HG03064 (cell line): ENCODE results near the gene ITPKA.

Experiments
- ATAC-seq: cut with Tn5 transposase; IDR thresholded peaks from one replicate; pipeline ENCODE4 v1.9.1; 2021; ENCODE audit warnings: low read depth; ENCODE audit not compliant: unreplicated experiment

The ITPKA gene

DNA sequence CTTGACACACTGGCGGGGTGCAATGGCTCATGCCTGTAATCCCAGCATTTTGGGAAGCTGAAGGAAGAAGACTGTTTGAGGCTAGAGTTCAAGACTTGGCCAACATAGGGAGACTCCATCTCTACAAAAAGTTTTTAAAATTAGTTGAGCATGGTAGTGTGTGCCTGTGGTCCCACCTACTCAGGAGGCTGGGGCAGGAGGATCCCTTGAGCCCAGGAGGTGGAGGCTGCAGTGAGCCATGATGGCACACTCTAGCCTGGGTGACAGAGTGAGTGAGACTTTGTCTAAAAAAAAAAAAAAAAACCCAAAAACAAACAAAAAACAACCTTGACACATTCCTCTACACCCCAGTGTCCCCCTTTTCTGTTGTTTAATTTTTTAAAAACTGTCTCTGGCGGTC lies 4.0 kb upstream of the ITPKA start:
- no peak for ATAC-seq

DNA sequence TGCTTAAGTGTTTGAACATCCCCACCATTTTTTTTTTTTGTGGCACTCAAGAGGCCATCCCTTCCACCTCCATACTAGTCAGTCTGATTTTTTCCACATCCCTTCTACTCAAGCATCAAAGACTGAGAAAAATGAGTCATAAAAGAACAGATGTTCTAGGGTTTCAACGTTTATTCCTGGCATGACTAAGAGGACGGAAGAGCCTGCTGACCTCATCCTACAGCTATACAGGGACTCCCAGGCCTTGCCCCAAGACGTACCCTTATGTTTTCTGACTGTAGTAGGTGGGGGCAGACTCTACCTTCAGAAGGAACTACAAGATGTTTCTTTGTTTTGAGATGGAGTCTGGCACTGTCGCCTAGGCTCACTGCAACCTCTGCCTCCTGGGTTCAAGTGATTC lies 3.3 kb upstream of the ITPKA start:
- ATAC-seq, result no peak

- ATAC-seq, result no peak
Measured at GRCh38 chr15:41491889-41492288, 1.8 kb upstream of the ITPKA start.

DNA sequence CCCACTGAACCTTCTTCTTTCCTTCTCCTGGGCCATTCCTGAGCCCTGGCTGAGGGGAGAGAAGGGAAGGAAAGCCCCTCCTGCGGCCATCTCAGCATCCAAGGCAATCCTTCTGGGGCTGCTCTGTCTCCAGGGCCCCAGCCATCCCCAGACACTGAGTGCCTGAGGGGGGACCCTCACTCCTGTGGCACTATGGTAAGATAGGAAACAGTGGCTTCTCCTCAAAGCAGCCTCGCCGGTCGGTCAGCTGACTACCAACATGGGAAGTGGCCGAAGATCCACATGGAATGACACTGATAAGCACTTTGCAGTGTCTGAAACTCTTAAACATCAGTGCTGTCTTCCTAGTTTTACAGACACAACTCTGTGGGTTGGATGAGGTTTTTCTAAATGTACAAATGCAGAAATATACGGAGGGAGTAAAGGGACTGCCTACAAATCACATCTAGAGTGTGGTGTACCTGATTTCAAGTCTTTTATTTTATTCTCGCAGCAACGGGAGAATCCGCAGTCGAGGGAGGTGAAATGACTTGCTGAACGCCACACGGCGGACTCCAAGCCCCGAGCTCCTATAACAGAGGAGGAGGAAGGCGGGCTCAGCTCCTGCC lies 973 bp upstream of the ITPKA start:
- ATAC-seq, result no peak

DNA sequence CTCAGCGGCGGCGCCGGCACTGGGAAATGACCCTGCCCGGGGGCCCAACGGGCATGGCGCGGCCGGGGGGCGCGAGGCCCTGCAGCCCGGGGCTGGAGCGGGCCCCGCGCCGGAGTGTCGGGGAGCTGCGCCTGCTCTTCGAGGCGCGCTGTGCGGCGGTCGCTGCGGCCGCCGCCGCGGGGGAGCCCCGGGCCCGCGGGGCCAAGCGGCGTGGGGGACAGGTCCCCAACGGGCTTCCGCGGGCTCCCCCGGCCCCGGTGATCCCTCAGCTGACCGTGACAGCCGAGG lies 172 bp downstream of the ITPKA start:
- ATAC-seq, result no peak

DNA sequence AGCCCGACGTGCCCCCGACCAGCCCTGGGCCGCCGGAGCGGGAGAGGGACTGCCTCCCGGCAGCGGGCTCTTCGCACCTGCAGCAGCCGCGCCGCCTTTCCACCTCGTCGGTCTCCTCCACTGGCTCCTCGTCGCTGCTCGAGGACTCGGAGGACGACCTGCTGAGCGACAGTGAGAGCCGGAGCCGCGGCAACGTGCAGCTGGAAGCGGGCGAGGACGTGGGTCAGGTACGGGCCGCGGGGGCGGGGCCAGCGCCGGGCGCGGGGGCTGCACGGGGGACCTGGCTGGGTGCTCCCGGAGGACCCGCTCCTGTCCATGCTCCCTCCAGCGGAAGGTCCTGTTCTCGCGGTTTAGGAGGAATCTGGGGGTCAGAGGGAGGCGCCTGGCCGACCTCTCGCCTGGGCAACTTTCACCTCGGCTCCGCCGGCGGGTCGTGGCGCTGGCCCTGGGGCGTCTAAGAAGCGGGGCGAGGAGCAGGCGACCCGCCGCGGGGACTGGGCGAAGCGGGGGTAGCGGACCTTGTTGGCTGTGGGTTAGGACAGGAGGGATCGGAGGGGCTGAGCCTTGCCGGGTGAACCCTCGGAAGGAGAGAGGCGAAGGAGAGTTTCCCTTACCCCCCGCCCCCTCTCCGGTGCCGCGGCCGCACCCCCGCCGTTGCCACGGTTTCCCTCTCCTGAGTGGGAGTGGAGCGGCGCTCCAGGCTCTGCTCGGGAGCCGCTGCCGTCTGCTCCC lies 682 bp downstream of the ITPKA start:
- peak; percentile 20 for ATAC-seq

- no peak for ATAC-seq
Measured at GRCh38 chr15:41494922-41495735, 1.5 kb downstream of the ITPKA start.

GRCh38 chr15:41495736-41496599 lies 2.3 kb downstream of the ITPKA start:
- ATAC-seq, result no peak

GRCh38 chr15:41498657-41499056 lies 5.0 kb downstream of the ITPKA start:
- no peak for ATAC-seq

- no peak for ATAC-seq
Measured at GRCh38 chr15:41499109-41499851, 5.6 kb downstream of the ITPKA start.

- no peak for ATAC-seq
Measured at GRCh38 chr15:41501191-41501917, 7.7 kb downstream of the ITPKA start.

GRCh38 chr15:41501931-41502794 lies 8.5 kb downstream of the ITPKA start:
- no peak for ATAC-seq

DNA sequence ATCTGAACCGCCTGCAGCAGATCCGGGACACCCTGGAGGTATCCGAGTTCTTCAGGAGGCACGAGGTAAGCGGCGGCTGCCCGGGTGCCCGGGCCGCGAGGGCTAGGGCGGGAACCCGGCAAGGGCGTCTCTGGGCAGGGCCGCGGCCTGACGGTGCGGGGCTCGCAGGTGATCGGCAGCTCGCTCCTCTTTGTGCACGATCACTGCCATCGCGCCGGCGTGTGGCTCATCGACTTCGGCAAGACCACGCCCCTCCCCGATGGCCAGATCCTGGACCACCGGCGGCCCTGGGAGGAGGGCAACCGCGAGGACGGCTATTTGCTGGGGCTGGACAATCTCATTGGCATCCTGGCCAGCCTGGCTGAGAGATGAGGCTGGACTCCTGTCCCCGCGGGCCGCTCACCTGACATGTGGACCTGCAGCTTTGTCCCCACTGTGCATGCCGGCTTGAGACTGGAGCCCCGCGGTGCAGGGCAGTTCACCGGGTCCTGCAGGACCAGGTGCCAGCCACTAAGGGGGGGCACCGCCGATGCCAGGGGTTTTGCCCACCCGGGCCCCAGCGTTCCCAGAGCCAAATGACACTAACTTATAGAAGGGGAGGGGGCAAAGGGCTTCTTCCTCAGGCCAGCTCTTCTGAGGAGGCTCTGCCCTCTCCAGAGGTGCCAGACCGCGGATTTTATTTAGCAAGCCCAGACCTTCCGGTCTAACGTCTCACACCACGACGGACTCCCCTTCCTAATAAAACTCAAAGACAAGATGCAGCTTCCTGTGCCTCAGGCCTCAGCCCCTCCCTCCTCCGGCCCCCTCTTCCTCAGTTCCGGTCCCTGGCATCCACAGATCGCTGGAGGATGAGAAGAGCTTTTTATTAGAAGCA lies 9.4 kb downstream of the ITPKA start:
- no peak for ATAC-seq

DNA sequence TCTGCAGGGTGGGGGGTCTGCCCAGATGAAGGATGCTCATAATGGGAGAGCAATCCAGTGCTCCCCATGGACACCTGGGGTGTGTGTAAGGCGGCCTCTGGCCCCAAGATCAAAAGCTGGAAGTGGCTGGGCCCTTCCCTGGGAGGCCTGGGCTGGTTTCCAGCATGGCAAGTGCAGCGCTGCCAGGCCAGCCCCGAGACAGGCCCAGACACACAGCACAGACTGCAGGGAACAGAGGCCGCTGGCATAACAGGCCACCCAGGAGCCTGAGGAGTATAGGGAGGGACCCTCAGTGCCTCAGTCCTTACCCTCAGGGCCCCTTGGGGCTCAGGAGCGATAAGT lies 10.0 kb downstream of the ITPKA start:
- ATAC-seq, result no peak

- no peak for ATAC-seq
Measured at GRCh38 chr15:41504751-41505492, 11.2 kb downstream of the ITPKA start.

DNA sequence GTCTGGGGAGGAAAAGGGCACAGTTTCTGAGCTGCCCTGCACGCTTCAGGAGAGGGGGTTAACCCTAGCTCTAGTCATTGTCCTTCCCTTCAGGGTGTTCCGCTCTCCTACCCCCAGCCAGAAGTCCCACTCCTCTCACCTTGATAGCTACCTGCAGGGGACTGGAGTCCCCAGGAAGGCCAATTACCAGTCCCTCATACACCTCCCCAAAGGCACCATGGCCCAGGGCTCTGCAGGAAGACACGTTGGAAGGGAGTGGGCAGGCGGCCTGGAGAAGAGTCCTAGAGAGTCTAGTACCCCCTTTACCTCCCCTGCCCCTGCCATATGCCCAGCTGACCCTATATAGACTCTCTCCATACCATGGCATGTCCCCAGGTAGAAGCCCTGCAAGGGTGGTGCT lies 12.1 kb downstream of the ITPKA start:
- ATAC-seq, result no peak

GRCh38 chr15:41506796-41507341 lies 13.2 kb downstream of the ITPKA start:
- ATAC-seq, result no peak
